ENCODE results near the gene PSMG4. TPM values are rescaled to one million over a fixed set of nuclear protein-coding genes. Genes with fewer than 3 reads are reported as not detected.

Gene PSMG4
- total and polyA plus RNA-seq, 9 of the 15 experiments (the other 6 are each of a cell fraction or from before 2014, with no cell fraction given): 12.9 to 185 (median 52.0) TPM

- TF ChIP-seq REST (IDR thresholded peaks at IDR 0.05; ENCODE audit: borderline replicate concordance) (peak; percentile 83), REST (CRISPR knock-in tag; IDR thresholded peaks at IDR 0.05; ENCODE audit: low read depth) (no peak), ZBTB33 (CRISPR knock-in tag; IDR thresholded peaks at IDR 0.05) (peak; percentile 37; the same call in 1 of the 2 replicates), CEBPG (CRISPR knock-in tag; IDR thresholded peaks at IDR 0.05) (peak; percentile 32; the same call in 1 of the 2 replicates), CEBPG (tag; conservative IDR thresholded peaks at IDR 0.05 in 1 of 2, IDR thresholded peaks at IDR 0.05 in 1 of 2) (no peak), KAT8 (IDR thresholded peaks at IDR 0.05; ENCODE audit: low read depth) (no peak), GATAD2B (IDR thresholded peaks at IDR 0.05; ENCODE audit: borderline replicate concordance) (peak; percentile 48; the same call in 1 of the 2 replicates), KAT7 (CRISPR knock-in tag; IDR thresholded peaks at IDR 0.05; ENCODE audit: borderline replicate concordance) (no peak), ATF6 (CRISPR knock-in tag; IDR thresholded peaks at IDR 0.05) (0 out of 2 replicates have a peak, but pooled peaks have one; percentile 57), ETV5 (CRISPR knock-in tag; IDR thresholded peaks at IDR 0.05; ENCODE audit: low read depth) (peak; percentile 28; the same call in 1 of the 2 replicates), MLLT1 (IDR thresholded peaks at IDR 0.05) (no peak)
These were observed 7.1 kb upstream of the PSMG4 start (continued) for GRCh38 chr6:3251462-3252314.
